HepG2 (cell line): Measurements from ENCODE around the gene CCDC82. TPM values are rescaled to one million over a fixed set of nuclear protein-coding genes. Genes with fewer than 3 reads are reported as not detected.

ENCODE experiments used
- ATAC-seq: fragments of 200-7000 bp; cut with Tn5 transposase; 3 replicates; pipeline ENCODE4 v1.9.1; 2020; ENCODE audit warnings: mild to moderate bottlenecking, moderate library complexity
- BruUV-seq: library from RNA; stranded (reverse); fragments of 400-500 nt; replicated peaks from 2 replicates; lab custom pipeline; 2021; lab: Mats Ljungman, UMichigan
- CTCF ChIA-PET: fragments of 300-600 bp; formaldehyde crosslinking; extraction: SDS; loops from one replicate; lab custom pipeline; 2021; ENCODE audit warnings: low total read pairs, inconsistent platforms, low intra/inter-chr PET ratio; lab: Yijun Ruan, JAX
- POLR2A ChIA-PET: fragments of 350-600 bp; sonication (Branson Sonifier 250); formaldehyde crosslinking; loops from one replicate; lab custom pipeline; 2020; ENCODE audit warnings: antibody characterized with exemption, inconsistent platforms; lab: Yijun Ruan, JAX
- DNase-seq: peaks from one replicate; pipeline ENCODE4 v3.0.0-alpha.2; 2015; ENCODE audit warnings: low spot score
- FAIRE-seq: peaks from 3 replicates; lab custom pipeline; 2011; peaks lifted over from hg19 to GRCh38; lab: Jason Lieb, UNC
- H2AFZ ChIP-seq: one replicate; pipeline ENCODE4 v1.6.1; 2011; ENCODE audit warnings: low read length, inconsistent platforms
- H3K27ac ChIP-seq: fragments of 300-600 bp; 3 replicates; pipeline ENCODE4 v1.8.0; 2011; ENCODE audit warnings: mixed run types, mild to moderate bottlenecking, mixed read lengths, low read length, inconsistent platforms; ENCODE audit not compliant: insufficient read depth; ENCODE audit errors: extremely low read length
- H3K27me3 ChIP-seq, 2 experiments: fragments of 200-600 bp in 1 of 2; 2 replicates in 1 of 2; 3 replicates in 1 of 2; pipeline versions ENCODE4 v1.6.0 to v1.8.0; 2011; ENCODE audit warnings: low read length in 2 of 2, mild to moderate bottlenecking in 2 of 2, moderate library complexity in 2 of 2, inconsistent platforms in 1 of 2; ENCODE audit not compliant: insufficient read depth in 2 of 2, control insufficient read depth in 1 of 2
- H3K36me3 ChIP-seq, 2 experiments: fragments of 200-600 bp in 1 of 2; replicated peaks in 1 of 2; 2 replicates in 1 of 2; 3 replicates in 1 of 2; pipeline versions ENCODE4 v1.5.1 to v1.8.0; 2011; ENCODE audit warnings: low read length in 2 of 2, inconsistent platforms in 1 of 2; ENCODE audit not compliant: insufficient read depth in 2 of 2, control insufficient read depth in 1 of 2
- H3K4me1 ChIP-seq: 2 replicates; pipeline ENCODE4 v1.5.1; 2012; ENCODE audit warnings: low read length, inconsistent platforms; ENCODE audit not compliant: insufficient read depth
- H3K4me2 ChIP-seq: 2 replicates; pipeline ENCODE4 v1.6.0; 2011; ENCODE audit warnings: low read depth, low read length, inconsistent platforms
- H3K4me3 ChIP-seq, 3 experiments: fragments of 200-600 bp in 1 of 3; sonication (generic), shearing (Covaris generic) in 1 of 3; replicated peaks in 1 of 3; 2 replicates each; pipeline ENCODE4 v1.5.1; 2011 to 2016; ENCODE audit warnings: low read length in 3 of 3, inconsistent platforms in 2 of 3, low read depth in 2 of 3, mild to moderate bottlenecking in 2 of 3, control low read depth in 1 of 3, mixed read lengths in 1 of 3; ENCODE audit not compliant: insufficient read depth in 1 of 3
- H3K79me2 ChIP-seq: one replicate; pipeline ENCODE4 v1.6.1; 2011; ENCODE audit warnings: low read length, inconsistent platforms; ENCODE audit not compliant: insufficient read depth
- H3K9ac ChIP-seq: 2 replicates; pipeline ENCODE4 v1.6.0; 2011; ENCODE audit warnings: mild to moderate bottlenecking, low read depth, low read length, inconsistent platforms; ENCODE audit not compliant: insufficient read depth
- H3K9me3 ChIP-seq: 2 replicates; pipeline ENCODE4 v1.5.1; 2012; ENCODE audit warnings: mild to moderate bottlenecking, low read length
- H4K20me1 ChIP-seq: 2 replicates; pipeline ENCODE4 v1.6.0; 2011; ENCODE audit warnings: inconsistent platforms, mild to moderate bottlenecking, low read length, moderate library complexity; ENCODE audit not compliant: insufficient read depth
- HDAC6 ChIP-seq: fragments of 200-600 bp; sonication (generic); IDR thresholded peaks from 2 replicates; pipeline ENCODE4 v1.7.0; 2017; ENCODE audit warnings: mild to moderate bottlenecking, antibody characterized with exemption, low read length, low read depth
- KDM4B ChIP-seq: sonication (generic); formaldehyde crosslinking; IDR thresholded peaks from 2 replicates; pipeline ENCODE4 v1.4.0; 2020; ENCODE audit warnings: missing genetic modification reagents
- NAIF1 ChIP-seq: sonication (generic); formaldehyde crosslinking; IDR thresholded peaks from 2 replicates; pipeline ENCODE4 v1.5.0; 2020; ENCODE audit warnings: mild to moderate bottlenecking, missing genetic modification reagents, borderline replicate concordance
- NCOA1 ChIP-seq: sonication (generic); formaldehyde crosslinking; IDR thresholded peaks from 2 replicates; pipeline ENCODE4 v1.9.0; 2021; ENCODE audit warnings: missing genetic modification reagents
- NR3C1 ChIP-seq: sonication (generic); formaldehyde crosslinking; IDR thresholded peaks from 2 replicates; pipeline ENCODE4 v1.4.0; 2020; ENCODE audit warnings: missing genetic modification reagents
- REXO4 ChIP-seq: sonication (generic); formaldehyde crosslinking; IDR thresholded peaks from 2 replicates; pipeline ENCODE4 v1.8.0; 2022; ENCODE audit warnings: missing genetic modification reagents, mild to moderate bottlenecking, borderline replicate concordance
- SMAD9 ChIP-seq: sonication (generic); formaldehyde crosslinking; IDR thresholded peaks from 2 replicates; pipeline ENCODE4 v1.5.1; 2020; ENCODE audit warnings: mild to moderate bottlenecking, missing genetic modification reagents
- SOX13 ChIP-seq, 3 experiments: fragments of 450-650 bp in 1 of 3; sonication (generic) in 1 of 3; formaldehyde crosslinking in 1 of 3; IDR thresholded peaks in 2 of 3; conservative IDR thresholded peaks in 1 of 3; 2 replicates each; pipeline versions ENCODE4 v1.5.0 to v1.6.1; 2016 to 2020; ENCODE audit warnings: antibody characterized with exemption in 1 of 3, mild to moderate bottlenecking in 1 of 3, missing compliant biosample characterization in 1 of 3, missing genetic modification reagents in 1 of 3, moderate library complexity in 1 of 3
- ZBTB42 ChIP-seq: sonication (generic); formaldehyde crosslinking; IDR thresholded peaks from 2 replicates; pipeline ENCODE4 v1.5.0; 2020; ENCODE audit warnings: mild to moderate bottlenecking, missing genetic modification reagents
- ZFP36 ChIP-seq: fragments of 150-350 bp; IDR thresholded peaks from 2 replicates; pipeline ENCODE4 v1.6.1; 2018; ENCODE audit warnings: borderline replicate concordance, low read length, low read depth; ENCODE audit not compliant: partially characterized antibody
- ZMYM2 ChIP-seq: sonication (generic); formaldehyde crosslinking; IDR thresholded peaks from 2 replicates; pipeline ENCODE4 v1.8.0; 2022; ENCODE audit warnings: mild to moderate bottlenecking, missing genetic modification reagents
- ZNF264 ChIP-seq: sonication (generic); formaldehyde crosslinking; IDR thresholded peaks from 2 replicates; pipeline ENCODE4 v1.4.0; 2020; ENCODE audit warnings: missing genetic modification reagents
- ZNF816 ChIP-seq: sonication (generic); formaldehyde crosslinking; IDR thresholded peaks from 2 replicates; pipeline ENCODE4 v1.8.0; 2022; ENCODE audit warnings: missing genetic modification reagents, mild to moderate bottlenecking, borderline replicate concordance
- WGBS: methylation state at CpG from one replicate; pipeline ENCODE4 v1.1.6; 2017; ENCODE audit warnings: low lambda C conversion rate; 5-methylcytosine and 5-hydroxymethylcytosine counted together
- in situ Hi-C: cut with HindIII; loops from 2 replicates; pipeline ENCODE4 v1.10.0; 2017; ENCODE audit warnings: low pct_unique_long_range_greater_than_20kb; ENCODE audit not compliant: extremely low pct_ligation_motif_present
- intact Hi-C: fragments of 100-400 bp; cut with micrococcal nuclease; formaldehyde crosslinking; loops from one replicate; pipeline ENCODE4 v1.10.0; 2022; ENCODE audit not compliant: unreplicated experiment
- polyA plus RNA-seq, 8 experiments: library from polyadenylated mRNA; depleted of rRNA in 3 of 8; stranded (reverse) in 7 of 8; unstranded in 1 of 8; fragments of >200 nt; fragmentation: Illumina TruSeq in 4 of 8; extraction: Trizol in 4 of 8; gene quantifications; 2 replicates each; pipeline versions ENCODE4 v1.2.1 to v1.2.3, GENCODE V29; 2011 to 2016; ENCODE audit warnings: low read depth in 4 of 8, missing spikeins in 1 of 8, mixed read lengths in 1 of 8; ENCODE audit not compliant: insufficient read depth in 1 of 8
- total RNA-seq, 5 experiments: library from RNA; depleted of rRNA; stranded (reverse); fragments of >200 nt; fragmentation: Illumina TruSeq; extraction: Trizol; gene quantifications; 2 replicates each; pipeline ENCODE4 v1.2.3, GENCODE V29; 2016; ENCODE audit warnings: low read depth in 1 of 5
- TF ChIP-seq, protein P1 (sequence below): sonication (generic); formaldehyde crosslinking; IDR thresholded peaks from 2 replicates; pipeline ENCODE4 v1.4.0; 2020; ENCODE audit warnings: missing genetic modification reagents
- TF ChIP-seq, protein P2 (sequence below): IDR thresholded peaks from 2 replicates; pipeline ENCODE4 v1.6.1; 2012; ENCODE audit warnings: inconsistent platforms
- TF ChIP-seq, protein P3 (sequence below): sonication (generic); formaldehyde crosslinking; IDR thresholded peaks from 2 replicates; pipeline ENCODE4 v1.5.0; 2020; ENCODE audit warnings: mild to moderate bottlenecking, missing genetic modification reagents, borderline replicate concordance
- TF ChIP-seq, protein P4 (sequence below): sonication (generic); formaldehyde crosslinking; IDR thresholded peaks from 2 replicates; pipeline ENCODE4 v1.5.0; 2020; ENCODE audit warnings: missing genetic modification reagents

The CCDC82 gene
- total and polyA plus RNA-seq, 2 of the 13 experiments (the other 11 are each of a cell fraction or from before 2014, with no cell fraction given): 19.7 to 25.7 TPM

DNA sequence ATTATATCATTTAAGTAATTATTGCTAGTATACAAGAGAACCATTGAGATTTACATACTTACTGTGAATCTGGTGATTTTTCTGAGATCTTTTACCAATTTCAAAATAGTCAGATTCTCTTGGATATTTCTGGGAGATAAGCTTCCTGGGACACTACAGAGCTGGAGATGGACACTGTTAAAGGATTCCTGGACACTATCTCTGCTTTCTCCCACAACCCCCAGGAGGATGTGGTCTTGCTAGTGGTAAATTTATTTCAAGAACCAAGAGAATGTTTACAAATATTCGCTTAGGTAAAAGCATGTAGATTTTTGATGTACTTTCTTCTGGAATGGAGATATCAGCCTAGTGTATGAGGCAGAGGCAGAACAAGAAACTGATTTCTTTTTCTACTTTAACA lies 12.9 kb downstream of the CCDC82 start:
- ATAC-seq (no peak), DNase-seq (no peak), FAIRE-seq (no peak)
- no peak overlapping the region for H2AFZ ChIP-seq
- 100% methylated on average over 1 of the region's 1 CpG for WGBS
- H3K79me2 ChIP-seq: no peaks in the 10 kb centered on the region
- H3K27me3 ChIP-seq: no peaks in the 10 kb centered on the region
- H3K4me3 ChIP-seq: no peak overlapping the region
- no peak overlapping the region for H3K4me2 ChIP-seq
- intact Hi-C loops (no loop called here), in situ Hi-C loops (no loop called here)
- no peaks in the 10 kb centered on the region for H3K9me3 ChIP-seq
- ChIA-PET POLR2A (no interaction called here), CTCF (no interaction called here)
- H4K20me1 ChIP-seq: no peaks in the 10 kb centered on the region
- no peak overlapping the region for H3K27ac ChIP-seq
- H3K36me3 ChIP-seq: peaks cover 2 to 12% of the 10 kb centered on the region in 2 experiments; a peak in 2 of 5 replicates
- H3K9ac ChIP-seq: no peak overlapping the region
- H3K4me1 ChIP-seq: no peaks in the 10 kb centered on the region
- no TSS peak for BruUV-seq
- TF ChIP-seq, protein P1, sequence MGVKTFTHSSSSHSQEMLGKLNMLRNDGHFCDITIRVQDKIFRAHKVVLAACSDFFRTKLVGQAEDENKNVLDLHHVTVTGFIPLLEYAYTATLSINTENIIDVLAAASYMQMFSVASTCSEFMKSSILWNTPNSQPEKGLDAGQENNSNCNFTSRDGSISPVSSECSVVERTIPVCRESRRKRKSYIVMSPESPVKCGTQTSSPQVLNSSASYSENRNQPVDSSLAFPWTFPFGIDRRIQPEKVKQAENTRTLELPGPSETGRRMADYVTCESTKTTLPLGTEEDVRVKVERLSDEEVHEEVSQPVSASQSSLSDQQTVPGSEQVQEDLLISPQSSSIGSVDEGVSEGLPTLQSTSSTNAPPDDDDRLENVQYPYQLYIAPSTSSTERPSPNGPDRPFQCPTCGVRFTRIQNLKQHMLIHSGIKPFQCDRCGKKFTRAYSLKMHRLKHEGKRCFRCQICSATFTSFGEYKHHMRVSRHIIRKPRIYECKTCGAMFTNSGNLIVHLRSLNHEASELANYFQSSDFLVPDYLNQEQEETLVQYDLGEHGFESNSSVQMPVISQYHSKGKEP (CRISPR knock-in tag): no peak
- TF ChIP-seq ZNF816 (CRISPR knock-in tag) (no peak), NCOA1 (CRISPR knock-in tag) (no peak), NAIF1 (CRISPR knock-in tag) (no peak), ZMYM2 (CRISPR knock-in tag) (no peak), SMAD9 (no peak), ZNF264 (CRISPR knock-in tag) (no peak), NR3C1 (CRISPR knock-in tag) (no peak), REXO4 (CRISPR knock-in tag) (no peak), HDAC6 (no peak), ZBTB42 (no peak), SOX13 (IDR thresholded peaks at IDR 0.05) (no peak), SOX13 (CRISPR knock-in tag; conservative IDR thresholded peaks at IDR 0.05 in 1 of 2, IDR thresholded peaks at IDR 0.05 in 1 of 2) (no peak), ZFP36 (no peak), KDM4B (CRISPR knock-in tag) (no peak)
- TF ChIP-seq, protein P2, sequence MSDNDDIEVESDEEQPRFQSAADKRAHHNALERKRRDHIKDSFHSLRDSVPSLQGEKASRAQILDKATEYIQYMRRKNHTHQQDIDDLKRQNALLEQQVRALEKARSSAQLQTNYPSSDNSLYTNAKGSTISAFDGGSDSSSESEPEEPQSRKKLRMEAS: no peak
- TF ChIP-seq, protein P3, sequence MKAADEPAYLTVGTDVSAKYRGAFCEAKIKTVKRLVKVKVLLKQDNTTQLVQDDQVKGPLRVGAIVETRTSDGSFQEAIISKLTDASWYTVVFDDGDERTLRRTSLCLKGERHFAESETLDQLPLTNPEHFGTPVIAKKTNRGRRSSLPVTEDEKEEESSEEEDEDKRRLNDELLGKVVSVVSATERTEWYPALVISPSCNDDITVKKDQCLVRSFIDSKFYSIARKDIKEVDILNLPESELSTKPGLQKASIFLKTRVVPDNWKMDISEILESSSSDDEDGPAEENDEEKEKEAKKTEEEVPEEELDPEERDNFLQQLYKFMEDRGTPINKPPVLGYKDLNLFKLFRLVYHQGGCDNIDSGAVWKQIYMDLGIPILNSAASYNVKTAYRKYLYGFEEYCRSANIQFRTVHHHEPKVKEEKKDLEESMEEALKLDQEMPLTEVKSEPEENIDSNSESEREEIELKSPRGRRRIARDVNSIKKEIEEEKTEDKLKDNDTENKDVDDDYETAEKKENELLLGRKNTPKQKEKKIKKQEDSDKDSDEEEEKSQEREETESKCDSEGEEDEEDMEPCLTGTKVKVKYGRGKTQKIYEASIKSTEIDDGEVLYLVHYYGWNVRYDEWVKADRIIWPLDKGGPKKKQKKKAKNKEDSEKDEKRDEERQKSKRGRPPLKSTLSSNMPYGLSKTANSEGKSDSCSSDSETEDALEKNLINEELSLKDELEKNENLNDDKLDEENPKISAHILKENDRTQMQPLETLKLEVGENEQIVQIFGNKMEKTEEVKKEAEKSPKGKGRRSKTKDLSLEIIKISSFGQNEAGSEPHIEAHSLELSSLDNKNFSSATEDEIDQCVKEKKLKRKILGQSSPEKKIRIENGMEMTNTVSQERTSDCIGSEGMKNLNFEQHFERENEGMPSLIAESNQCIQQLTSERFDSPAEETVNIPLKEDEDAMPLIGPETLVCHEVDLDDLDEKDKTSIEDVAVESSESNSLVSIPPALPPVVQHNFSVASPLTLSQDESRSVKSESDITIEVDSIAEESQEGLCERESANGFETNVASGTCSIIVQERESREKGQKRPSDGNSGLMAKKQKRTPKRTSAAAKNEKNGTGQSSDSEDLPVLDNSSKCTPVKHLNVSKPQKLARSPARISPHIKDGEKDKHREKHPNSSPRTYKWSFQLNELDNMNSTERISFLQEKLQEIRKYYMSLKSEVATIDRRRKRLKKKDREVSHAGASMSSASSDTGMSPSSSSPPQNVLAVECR: no peak
- TF ChIP-seq, protein P4, sequence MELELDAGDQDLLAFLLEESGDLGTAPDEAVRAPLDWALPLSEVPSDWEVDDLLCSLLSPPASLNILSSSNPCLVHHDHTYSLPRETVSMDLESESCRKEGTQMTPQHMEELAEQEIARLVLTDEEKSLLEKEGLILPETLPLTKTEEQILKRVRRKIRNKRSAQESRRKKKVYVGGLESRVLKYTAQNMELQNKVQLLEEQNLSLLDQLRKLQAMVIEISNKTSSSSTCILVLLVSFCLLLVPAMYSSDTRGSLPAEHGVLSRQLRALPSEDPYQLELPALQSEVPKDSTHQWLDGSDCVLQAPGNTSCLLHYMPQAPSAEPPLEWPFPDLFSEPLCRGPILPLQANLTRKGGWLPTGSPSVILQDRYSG (CRISPR knock-in tag): no peak
